GM12875 (cell line): Measurements from ENCODE around the gene ZSCAN12.

Source experiments
- H3K4me3 ChIP-seq: one replicate; pipeline ENCODE4 v1.5.1; 2011; ENCODE audit warnings: low read depth, low read length, control low read depth
- CTCF ChIP-seq: IDR thresholded peaks from 2 replicates; pipeline ENCODE4 v1.5.1; 2011; ENCODE audit warnings: low read depth, mild to moderate bottlenecking, control low read depth, inconsistent platforms, low read length, moderate library complexity, borderline replicate concordance; ENCODE audit not compliant: insufficient read depth

Gene ZSCAN12

GRCh38 chr6:28353356-28353755 is 46.2 kb downstream of the ZSCAN12 start:
- no peak overlapping the region for H3K4me3 ChIP-seq
- TF ChIP-seq CTCF, result no peak

GRCh38 chr6:28351493-28351925 is 48.0 kb downstream of the ZSCAN12 start:
- H3K4me3 ChIP-seq, result no peak overlapping the region
- no peak for TF ChIP-seq CTCF

- no peak overlapping the region for H3K4me3 ChIP-seq
- no peak for TF ChIP-seq CTCF
These were observed 48.5 kb downstream of the ZSCAN12 start for GRCh38 chr6:28351087-28351486.

- no peak for TF ChIP-seq CTCF
- H3K4me3 ChIP-seq, result peak within 1 kb of the TSS; percentile 64
These were observed 49.4 kb downstream of the ZSCAN12 start, which contains the start of gene ZKSCAN3 for GRCh38 chr6:28349892-28350737. TSS of gene ZKSCAN3 (plus strand) at chr6:28349947. CDS start at chr6:28359587, 9,640 bp downstream.

GRCh38 chr6:28349344-28349891 is 50.1 kb downstream of the ZSCAN12 start:
- peak overlapping the region; percentile 64 for H3K4me3 ChIP-seq
- no peak for TF ChIP-seq CTCF

GRCh38 chr6:28347119-28347518 is 52.4 kb downstream of the ZSCAN12 start:
- H3K4me3 ChIP-seq, result no peak overlapping the region
- no peak for TF ChIP-seq CTCF

GRCh38 chr6:28345201-28345600 is 54.3 kb downstream of the ZSCAN12 start:
- H3K4me3 ChIP-seq, result no peak overlapping the region
- TF ChIP-seq CTCF, result no peak
